Kidney epithelial cell (primary cell): ENCODE measurements around the gene ZNF304. TPM values are rescaled to one million over a fixed set of nuclear protein-coding genes. Genes with fewer than 3 reads are reported as not detected.

Experiments used
- DNase-seq: peaks from one replicate; pipeline ENCODE4 v3.0.0-alpha.2; 2010; ENCODE audit warnings: low read depth
- H3K27me3 ChIP-seq: 2 replicates; pipeline ENCODE4 v1.6.0; 2011; ENCODE audit warnings: low read length; ENCODE audit not compliant: control insufficient read depth, insufficient read depth
- H3K36me3 ChIP-seq: 2 replicates; pipeline ENCODE4 v1.5.1; 2011; ENCODE audit warnings: low read length; ENCODE audit not compliant: control insufficient read depth, insufficient read depth
- H3K4me3 ChIP-seq: 2 replicates; pipeline ENCODE4 v1.5.1; 2011; ENCODE audit warnings: low read depth, mild to moderate bottlenecking, control low read depth, low read length
- CTCF ChIP-seq: IDR thresholded peaks from 2 replicates; pipeline ENCODE4 v1.5.1; 2011; ENCODE audit warnings: mild to moderate bottlenecking, moderate library complexity, low read length, control low read depth, inconsistent platforms; ENCODE audit not compliant: insufficient read depth, poor library complexity, severe bottlenecking
- total RNA-seq: library from RNA; depleted of rRNA; stranded (reverse); fragments of >200 nt; gene quantifications from 2 replicates; pipeline ENCODE4 v1.2.3, GENCODE V29; 2015

The ZNF304 gene
- total RNA-seq, 1 donor from 2014 or later, result 8.0 TPM

GRCh38 chr19:57321751-57322150 lies 29.3 kb upstream of the ZNF304 start:
- TF ChIP-seq CTCF, result no peak
- H3K4me3 ChIP-seq, result no peak overlapping the region

GRCh38 chr19:57324992-57325391 lies 26.1 kb upstream of the ZNF304 start:
- Histone ChIP-seq H3K36me3 (peaks cover 9% of the 10 kb centered on the region), H3K4me3 (no peak overlapping the region)

More at GRCh38 chr19:57321751-57322150, 29.3 kb upstream of the ZNF304 start:
- DNase-seq, result no peak
- peaks cover 4% of the 10 kb centered on the region for H3K36me3 ChIP-seq
- peaks cover 6% of the 10 kb centered on the region for H3K27me3 ChIP-seq

DNA sequence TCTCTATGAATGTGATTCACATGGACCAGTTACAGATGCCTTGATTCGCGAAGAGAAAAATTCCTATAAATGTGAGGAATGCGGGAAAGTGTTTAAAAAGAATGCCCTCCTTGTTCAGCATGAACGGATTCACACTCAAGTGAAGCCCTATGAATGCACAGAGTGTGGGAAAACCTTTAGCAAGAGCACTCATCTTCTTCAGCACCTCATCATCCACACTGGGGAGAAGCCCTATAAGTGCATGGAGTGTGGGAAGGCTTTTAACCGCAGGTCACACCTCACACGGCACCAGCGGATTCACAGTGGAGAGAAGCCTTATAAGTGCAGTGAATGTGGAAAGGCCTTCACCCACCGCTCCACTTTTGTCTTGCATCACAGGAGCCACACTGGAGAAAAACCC lies 23.1 kb upstream of the ZNF304 start:
- no peak for TF ChIP-seq CTCF
- Histone ChIP-seq H3K27me3 (no peaks in the 10 kb centered on the region), H3K4me3 (no peak overlapping the region), H3K36me3 (peaks cover 9% of the 10 kb centered on the region)
- DNase-seq, result no peak

More at GRCh38 chr19:57324992-57325391, 26.1 kb upstream of the ZNF304 start:
- no peak for TF ChIP-seq CTCF
- no peak for DNase-seq
- no peaks in the 10 kb centered on the region for H3K27me3 ChIP-seq

GRCh38 chr19:57334191-57334590 lies 16.9 kb upstream of the ZNF304 start:
- TF ChIP-seq CTCF, result no peak
- no peak overlapping the region for H3K4me3 ChIP-seq
- H3K27me3 ChIP-seq, result no peaks in the 10 kb centered on the region
- no peaks in the 10 kb centered on the region for H3K36me3 ChIP-seq
- DNase-seq, result no peak

DNA sequence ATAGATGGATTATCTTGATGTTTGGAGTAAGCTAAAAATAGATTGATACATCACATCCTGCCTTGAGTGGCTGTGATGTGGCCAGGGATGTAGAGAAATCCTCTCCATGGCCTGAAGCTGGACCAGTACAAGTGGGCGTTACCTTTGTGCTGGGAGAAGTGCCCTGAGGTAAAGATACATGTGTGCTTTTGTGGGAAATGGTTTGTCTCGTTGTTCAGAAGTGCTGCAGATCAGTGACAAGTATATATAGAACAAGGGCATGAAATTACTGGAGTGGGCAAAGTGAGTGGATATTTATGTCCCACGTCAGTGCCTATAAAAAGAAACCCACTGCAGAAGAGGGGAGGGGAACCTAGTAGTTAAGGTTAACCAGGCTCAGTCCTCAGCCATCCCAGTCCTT lies 12.2 kb upstream of the ZNF304 start:
- DNase-seq, result no peak
- H3K36me3 ChIP-seq, result no peaks in the 10 kb centered on the region
- no peak for TF ChIP-seq CTCF
- no peaks in the 10 kb centered on the region for H3K27me3 ChIP-seq
- H3K4me3 ChIP-seq, result no peak overlapping the region

DNA sequence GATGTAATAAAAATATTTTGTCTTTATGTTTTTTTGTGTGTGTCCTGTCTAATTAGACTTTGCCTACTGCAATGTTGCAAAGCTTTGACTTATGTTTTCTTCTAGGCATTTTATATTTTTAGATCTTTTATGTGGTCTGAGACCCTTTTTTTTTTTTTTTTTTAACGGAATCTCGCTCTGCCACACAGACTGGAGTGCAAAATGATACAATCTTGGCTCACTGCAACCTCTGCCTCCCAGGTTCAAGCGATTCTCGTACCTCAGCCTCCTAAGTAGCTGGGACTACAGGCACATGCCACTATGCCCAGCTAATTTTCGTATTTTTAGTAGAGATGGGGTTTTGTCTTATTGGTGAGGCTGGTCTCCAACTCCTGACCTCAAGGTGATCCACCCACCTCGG lies 8.5 kb upstream of the ZNF304 start:
- no peak for TF ChIP-seq CTCF
- H3K4me3 ChIP-seq, result no peak overlapping the region
- no peaks in the 10 kb centered on the region for H3K36me3 ChIP-seq
- no peaks in the 10 kb centered on the region for H3K27me3 ChIP-seq
- no peak for DNase-seq
